MM.1S (cell line): ENCODE results near the gene HTR5A.

Source experiments
- DNase-seq: peaks from one replicate; pipeline ENCODE4 v3.0.0-alpha.2; 2015
- H2AFZ ChIP-seq: fragments of 300-600 bp; sonication (generic); 2 replicates; pipeline ENCODE4 v1.6.0; 2016; ENCODE audit warnings: antibody characterized with exemption, low read length
- H3F3A ChIP-seq: fragments of 300-600 bp; sonication (generic); 2 replicates; pipeline ENCODE4 v1.6.1; 2016; ENCODE audit warnings: mild to moderate bottlenecking, antibody characterized with exemption, low read length, moderate library complexity, mixed read lengths; ENCODE audit not compliant: insufficient read depth
- H3K27ac ChIP-seq: fragments of 300-600 bp; sonication (generic); 2 replicates; pipeline ENCODE4 v1.5.1; 2016; ENCODE audit warnings: mild to moderate bottlenecking, low read length
- H3K27me3 ChIP-seq: fragments of 300-600 bp; sonication (generic); replicated peaks from 2 replicates; pipeline ENCODE4 v1.6.0; 2016; ENCODE audit warnings: low read length; ENCODE audit not compliant: insufficient read depth
- H3K36me3 ChIP-seq: fragments of 300-600 bp; sonication (generic); replicated peaks from 2 replicates; pipeline ENCODE4 v1.6.1; 2016; ENCODE audit warnings: mild to moderate bottlenecking, low read length, mixed read lengths; ENCODE audit not compliant: insufficient read depth
- H3K4me1 ChIP-seq: fragments of 300-600 bp; sonication (generic); 2 replicates; pipeline ENCODE4 v1.6.1; 2016; ENCODE audit warnings: low read length, mixed read lengths
- H3K4me2 ChIP-seq: fragments of 300-600 bp; sonication (generic); 2 replicates; pipeline ENCODE4 v1.6.0; 2016; ENCODE audit warnings: low read depth, low read length
- H3K4me3 ChIP-seq: fragments of 300-600 bp; sonication (generic); 2 replicates; pipeline ENCODE4 v1.5.1; 2016; ENCODE audit warnings: low read length, mixed read lengths
- H3K79me2 ChIP-seq: fragments of 300-600 bp; sonication (generic); 2 replicates; pipeline ENCODE4 v1.6.1; 2016; ENCODE audit warnings: mixed run types, low read length, mixed read lengths
- H3K9ac ChIP-seq: fragments of 300-600 bp; sonication (generic); 2 replicates; pipeline ENCODE4 v1.6.1; 2016; ENCODE audit warnings: low read length, mixed read lengths
- H3K9me2 ChIP-seq: fragments of 300-600 bp; sonication (generic); replicated peaks from 2 replicates; pipeline ENCODE4 v1.6.1; 2016; ENCODE audit warnings: mild to moderate bottlenecking, low read length, mixed read lengths; ENCODE audit not compliant: insufficient read depth
- H3K9me3 ChIP-seq: fragments of 300-600 bp; sonication (generic); replicated peaks from 2 replicates; pipeline ENCODE4 v1.6.1; 2016; ENCODE audit warnings: mild to moderate bottlenecking, low read length, mixed read lengths; ENCODE audit not compliant: insufficient read depth
- H4K20me1 ChIP-seq: fragments of 300-600 bp; sonication (generic); 2 replicates; pipeline ENCODE4 v1.6.1; 2016; ENCODE audit warnings: mild to moderate bottlenecking, low read length, moderate library complexity, mixed read lengths; ENCODE audit not compliant: insufficient read depth
- EZH2 ChIP-seq: fragments of 300-600 bp; sonication (generic); optimal IDR thresholded peaks from 2 replicates; pipeline ENCODE3; 2017; ENCODE audit warnings: low read depth, mild to moderate bottlenecking, antibody characterized with exemption, low read length, mixed read lengths
- EZH2phosphoT487 ChIP-seq: fragments of 300-600 bp; sonication (generic); IDR thresholded peaks from 2 replicates; pipeline ENCODE4 v1.6.1; 2018; ENCODE audit warnings: antibody characterized with exemption, low read length
- TF ChIP-seq, protein P1 (sequence below): fragments of 300-600 bp; sonication (generic); IDR thresholded peaks from 2 replicates; pipeline ENCODE4 v1.5.1; 2016; ENCODE audit warnings: antibody characterized with exemption, low read length, mixed read lengths

The HTR5A gene

DNA sequence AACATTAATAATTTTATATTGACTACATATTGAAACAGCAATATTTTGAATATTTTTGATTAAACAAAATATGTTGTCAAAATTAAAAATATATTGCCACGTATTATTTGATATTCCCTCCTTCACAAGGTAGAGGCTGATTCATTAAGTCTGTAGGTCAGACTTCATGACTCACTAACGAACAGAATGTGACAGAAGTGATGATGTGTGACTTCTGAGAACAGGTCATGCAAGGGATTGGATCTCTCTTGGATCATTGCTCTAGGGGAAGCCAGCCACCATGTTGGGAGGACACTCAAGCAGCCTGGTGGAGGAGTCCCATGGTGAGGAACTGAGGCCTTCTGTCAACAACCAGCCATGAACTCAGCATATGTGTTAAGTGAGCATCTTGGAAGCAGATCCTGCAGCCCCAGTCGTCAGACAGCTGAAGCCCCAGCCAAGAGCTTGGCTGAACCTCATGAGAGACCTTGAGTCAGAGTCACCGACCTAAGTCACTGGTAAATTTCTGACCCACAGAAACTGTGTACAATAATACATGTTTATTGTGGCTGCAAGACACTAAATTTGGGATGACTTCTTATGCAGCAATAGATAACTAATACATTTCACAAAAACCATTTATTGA lies 66.6 kb downstream of the HTR5A start:
- H3F3A ChIP-seq, result no peaks in the 10 kb centered on the region
- H3K9ac ChIP-seq, result no peak overlapping the region
- no peaks in the 10 kb centered on the region for H3K36me3 ChIP-seq
- H3K4me3 ChIP-seq, result no peak overlapping the region
- no peaks in the 10 kb centered on the region for H3K9me2 ChIP-seq
- H3K9me3 ChIP-seq, result no peaks in the 10 kb centered on the region
- TF ChIP-seq EZH2 (no peak), EZH2phosphoT487 (no peak)
- TF ChIP-seq, protein P1, sequence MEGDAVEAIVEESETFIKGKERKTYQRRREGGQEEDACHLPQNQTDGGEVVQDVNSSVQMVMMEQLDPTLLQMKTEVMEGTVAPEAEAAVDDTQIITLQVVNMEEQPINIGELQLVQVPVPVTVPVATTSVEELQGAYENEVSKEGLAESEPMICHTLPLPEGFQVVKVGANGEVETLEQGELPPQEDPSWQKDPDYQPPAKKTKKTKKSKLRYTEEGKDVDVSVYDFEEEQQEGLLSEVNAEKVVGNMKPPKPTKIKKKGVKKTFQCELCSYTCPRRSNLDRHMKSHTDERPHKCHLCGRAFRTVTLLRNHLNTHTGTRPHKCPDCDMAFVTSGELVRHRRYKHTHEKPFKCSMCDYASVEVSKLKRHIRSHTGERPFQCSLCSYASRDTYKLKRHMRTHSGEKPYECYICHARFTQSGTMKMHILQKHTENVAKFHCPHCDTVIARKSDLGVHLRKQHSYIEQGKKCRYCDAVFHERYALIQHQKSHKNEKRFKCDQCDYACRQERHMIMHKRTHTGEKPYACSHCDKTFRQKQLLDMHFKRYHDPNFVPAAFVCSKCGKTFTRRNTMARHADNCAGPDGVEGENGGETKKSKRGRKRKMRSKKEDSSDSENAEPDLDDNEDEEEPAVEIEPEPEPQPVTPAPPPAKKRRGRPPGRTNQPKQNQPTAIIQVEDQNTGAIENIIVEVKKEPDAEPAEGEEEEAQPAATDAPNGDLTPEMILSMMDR, result no peak
- H2AFZ ChIP-seq, result no peak overlapping the region
- no peaks in the 10 kb centered on the region for H3K79me2 ChIP-seq
- no peak for DNase-seq
- no peaks in the 10 kb centered on the region for H3K27me3 ChIP-seq
- no peaks in the 10 kb centered on the region for H3K4me1 ChIP-seq
- no peak overlapping the region for H3K27ac ChIP-seq
- H3K4me2 ChIP-seq, result no peak overlapping the region
- no peaks in the 10 kb centered on the region for H4K20me1 ChIP-seq
